NT2/D1 (cell line): ENCODE results near the gene GRAP.

Experiments
- SUZ12 ChIP-seq: IDR thresholded peaks from 2 replicates; pipeline ENCODE4 v1.6.1; 2011; ENCODE audit not compliant: insufficient read length, insufficient read depth; ENCODE audit errors: extremely low read depth
- YY1 ChIP-seq: IDR thresholded peaks from 2 replicates; pipeline ENCODE4 v1.6.1; 2011; ENCODE audit not compliant: insufficient read length, insufficient read depth
- ZNF274 ChIP-seq: IDR thresholded peaks from 2 replicates; pipeline ENCODE4 v1.6.1; 2011; ENCODE audit warnings: mild to moderate bottlenecking, low read depth, low read length

GRCh38 chr17:19022747-19023146 is 24.0 kb downstream of the GRAP start:
- TF ChIP-seq YY1: no peak
- no peak for TF ChIP-seq ZNF274
- TF ChIP-seq SUZ12: no peak
